Measurements from ENCODE around the gene APOE.
A peak's percentile ranks its signal among the peaks of the same experiment; 100 is the strongest.
"Not testable (repeated sequence)": the region's sequence is repeated elsewhere in the genome, so short reads cannot be mapped to it uniquely, and the experiment has no call there.

Gene APOE

GRCh38 chr19:44911896-44912295 lies 6.3 kb downstream of the APOE start:
- H3K4me1 ChIP-seq (ENCODE audit: control insufficient read depth, insufficient read depth, low read length); DNase-seq (ENCODE audit: low read depth, low spot score); H3K4me3 ChIP-seq (ENCODE audit: low read length); H3K27ac ChIP-seq (ENCODE audit: low read length); H3K27me3 ChIP-seq (ENCODE audit: control insufficient read depth, insufficient read depth, low read length); H3K9me3 ChIP-seq (ENCODE audit: control insufficient read depth, insufficient read depth, low read length): not testable (repeated sequence)
- WGBS (ENCODE audit: insufficient coverage, insufficient read length): no CpG with 5 or more reads among the region's 6 CpGs
- peaks cover 18% of the 10 kb centered on the region for H3K36me3 ChIP-seq (ENCODE audit: control insufficient read depth, insufficient read depth, low read length)

- H3K9me3 ChIP-seq (ENCODE audit: control insufficient read depth, insufficient read depth, low read length): no peaks in the 10 kb centered on the region
- H3K27me3 ChIP-seq (ENCODE audit: control insufficient read depth, insufficient read depth, low read length): no peaks in the 10 kb centered on the region
- peaks cover 4% of the 10 kb centered on the region; the same call in 1 of the 2 replicates for H3K4me1 ChIP-seq (ENCODE audit: control insufficient read depth, insufficient read depth, low read length)
- no CpG with 5 or more reads among the region's 6 CpGs for WGBS (ENCODE audit: insufficient coverage, insufficient read length)
- no peak overlapping the region for H3K4me3 ChIP-seq (ENCODE audit: low read length)
- peaks cover 14% of the 10 kb centered on the region for H3K36me3 ChIP-seq (ENCODE audit: control insufficient read depth, insufficient read depth, low read length)
- no peak for DNase-seq (ENCODE audit: low read depth, low spot score)
- H3K27ac ChIP-seq (ENCODE audit: low read length): no peak overlapping the region
Observed at GRCh38 chr19:44912854-44913253, 7.3 kb downstream of the APOE start.

- not testable (repeated sequence) for H3K4me1 ChIP-seq (ENCODE audit: control insufficient read depth, insufficient read depth, low read length); H3K27ac ChIP-seq (ENCODE audit: low read length); H3K36me3 ChIP-seq (ENCODE audit: control insufficient read depth, insufficient read depth, low read length); H3K9me3 ChIP-seq (ENCODE audit: control insufficient read depth, insufficient read depth, low read length); H3K4me3 ChIP-seq (ENCODE audit: low read length); H3K27me3 ChIP-seq (ENCODE audit: control insufficient read depth, insufficient read depth, low read length); DNase-seq (ENCODE audit: low read depth, low spot score)
- WGBS (ENCODE audit: insufficient coverage, insufficient read length): no CpG with 5 or more reads among the region's 23 CpGs
Observed at GRCh38 chr19:44913512-44914432, 8.2 kb downstream of the APOE start.

GRCh38 chr19:44914433-44915206 lies 9.0 kb downstream of the APOE start, which contains the start of gene APOC1:
Gene APOC1 (plus strand): TSS chr19:44914608. CDS start chr19:44914892, 284 bp downstream.
- H3K4me1 ChIP-seq (ENCODE audit: control insufficient read depth, insufficient read depth, low read length); H3K27me3 ChIP-seq (ENCODE audit: control insufficient read depth, insufficient read depth, low read length); H3K36me3 ChIP-seq (ENCODE audit: control insufficient read depth, insufficient read depth, low read length); H3K9me3 ChIP-seq (ENCODE audit: control insufficient read depth, insufficient read depth, low read length); DNase-seq (ENCODE audit: low read depth, low spot score); H3K27ac ChIP-seq (ENCODE audit: low read length): not testable (repeated sequence)
- no CpG with 5 or more reads among the region's 28 CpGs for WGBS (ENCODE audit: insufficient coverage, insufficient read length)
- peak within 1 kb of the TSS; percentile 52; the same call in 1 of the 2 replicates for H3K4me3 ChIP-seq (ENCODE audit: low read length)

- H3K36me3 ChIP-seq (ENCODE audit: control insufficient read depth, insufficient read depth, low read length): no peaks in the 10 kb centered on the region
- H3K27me3 ChIP-seq (ENCODE audit: control insufficient read depth, insufficient read depth, low read length): no peaks in the 10 kb centered on the region
- no CpG with 5 or more reads among the region's 8 CpGs for WGBS (ENCODE audit: insufficient coverage, insufficient read length)
- no peak for DNase-seq (ENCODE audit: low read depth, low spot score)
- H3K27ac ChIP-seq (ENCODE audit: low read length): no peak overlapping the region
- H3K9me3 ChIP-seq (ENCODE audit: control insufficient read depth, insufficient read depth, low read length): no peaks in the 10 kb centered on the region
- H3K4me3 ChIP-seq (ENCODE audit: low read length): no peak overlapping the region
- no peaks in the 10 kb centered on the region; the same call in 1 of the 2 replicates for H3K4me1 ChIP-seq (ENCODE audit: control insufficient read depth, insufficient read depth, low read length)
Observed at GRCh38 chr19:44924243-44924725, 18.7 kb downstream of the APOE start.

- Histone ChIP-seq H3K4me3 (ENCODE audit: low read length) (no peak overlapping the region), H3K9me3 (ENCODE audit: control insufficient read depth, insufficient read depth, low read length) (no peaks in the 10 kb centered on the region), H3K27ac (ENCODE audit: low read length) (no peak overlapping the region), H3K4me1 (ENCODE audit: control insufficient read depth, insufficient read depth, low read length) (no peaks in the 10 kb centered on the region; the same call in 1 of the 2 replicates), H3K36me3 (ENCODE audit: control insufficient read depth, insufficient read depth, low read length) (no peaks in the 10 kb centered on the region), H3K27me3 (ENCODE audit: control insufficient read depth, insufficient read depth, low read length) (no peaks in the 10 kb centered on the region)
- DNase-seq (ENCODE audit: low read depth, low spot score): no peak
- no CpG with 5 or more reads among the region's 8 CpGs for WGBS (ENCODE audit: insufficient coverage, insufficient read length)
Observed at GRCh38 chr19:44925114-44925891, 19.7 kb downstream of the APOE start.

GRCh38 chr19:44926245-44927077 lies 20.9 kb downstream of the APOE start:
- H3K9me3 ChIP-seq (ENCODE audit: control insufficient read depth, insufficient read depth, low read length); H3K4me3 ChIP-seq (ENCODE audit: low read length); DNase-seq (ENCODE audit: low read depth, low spot score); H3K4me1 ChIP-seq (ENCODE audit: control insufficient read depth, insufficient read depth, low read length); H3K27ac ChIP-seq (ENCODE audit: low read length); H3K36me3 ChIP-seq (ENCODE audit: control insufficient read depth, insufficient read depth, low read length); H3K27me3 ChIP-seq (ENCODE audit: control insufficient read depth, insufficient read depth, low read length): not testable (repeated sequence)
- WGBS (ENCODE audit: insufficient coverage, insufficient read length): no CpG with 5 or more reads among the region's 19 CpGs

- Histone ChIP-seq H3K4me1 (ENCODE audit: control insufficient read depth, insufficient read depth, low read length) (no peaks in the 10 kb centered on the region; the same call in 1 of the 2 replicates), H3K27ac (ENCODE audit: low read length) (no peak overlapping the region), H3K36me3 (ENCODE audit: control insufficient read depth, insufficient read depth, low read length) (no peaks in the 10 kb centered on the region), H3K27me3 (ENCODE audit: control insufficient read depth, insufficient read depth, low read length) (no peaks in the 10 kb centered on the region), H3K4me3 (ENCODE audit: low read length) (no peak overlapping the region), H3K9me3 (ENCODE audit: control insufficient read depth, insufficient read depth, low read length) (no peaks in the 10 kb centered on the region)
- no peak for DNase-seq (ENCODE audit: low read depth, low spot score)
- WGBS (ENCODE audit: insufficient coverage, insufficient read length): no CpG with 5 or more reads among the region's 5 CpGs
Observed at GRCh38 chr19:44927746-44928145, 22.1 kb downstream of the APOE start.

- no CpG with 5 or more reads among the region's 7 CpGs for WGBS (ENCODE audit: insufficient coverage, insufficient read length)
- H3K4me3 ChIP-seq (ENCODE audit: low read length): no peak overlapping the region
- no peaks in the 10 kb centered on the region for H3K27me3 ChIP-seq (ENCODE audit: control insufficient read depth, insufficient read depth, low read length)
- H3K4me1 ChIP-seq (ENCODE audit: control insufficient read depth, insufficient read depth, low read length): no peaks in the 10 kb centered on the region; the same call in 1 of the 2 replicates
- DNase-seq (ENCODE audit: low read depth, low spot score): no peak
- no peaks in the 10 kb centered on the region for H3K9me3 ChIP-seq (ENCODE audit: control insufficient read depth, insufficient read depth, low read length)
- H3K27ac ChIP-seq (ENCODE audit: low read length): no peak overlapping the region
- H3K36me3 ChIP-seq (ENCODE audit: control insufficient read depth, insufficient read depth, low read length): no peaks in the 10 kb centered on the region
Observed at GRCh38 chr19:44930088-44930487, 24.5 kb downstream of the APOE start.

Measured in iPS DF 6.9 (cell line).